ENCODE data around the gene RALA.

- no peak for TF ChIP-seq CTCF (IDR thresholded peaks at IDR 0.05)
- no peak for TF ChIP-seq POLR2A (IDR thresholded peaks at IDR 0.05)
Measured at GRCh38 chr7:39633563-39634477, 10.4 kb downstream of the RALA start.
